Measurements from ENCODE around the gene C1orf159.

C1orf159 gene

DNA sequence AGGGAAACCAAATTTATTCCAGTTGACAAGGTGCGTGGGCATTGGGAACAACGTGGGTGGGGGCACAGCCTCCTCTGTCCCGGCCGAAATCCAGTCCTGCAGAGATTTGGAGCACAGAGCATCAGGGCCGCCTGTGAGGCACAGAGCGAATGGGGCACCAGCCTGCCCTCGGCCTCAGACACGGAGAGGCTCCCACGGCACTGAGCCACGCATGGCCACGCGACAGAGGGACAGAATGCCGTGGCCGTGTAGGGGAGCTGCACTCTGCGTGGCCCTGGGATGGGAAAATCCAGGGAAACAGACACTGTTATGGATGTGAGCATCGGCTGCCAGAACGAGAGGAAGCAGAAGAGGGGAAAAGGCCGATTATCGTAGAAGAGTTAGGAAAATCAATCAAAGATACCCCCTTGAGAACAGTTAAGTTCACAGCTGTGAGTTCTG lies 13.5 kb upstream of the C1orf159 start:
- Histone ChIP-seq H3K4me1 (ENCODE audit: low read length) (no peaks in the 10 kb centered on the region), H3K27me3 (ENCODE audit: low read depth, low read length) (no peaks in the 10 kb centered on the region)

GRCh38 chr1:1128454-1129139 lies 12.7 kb upstream of the C1orf159 start:
- no peak overlapping the region for H3K27ac ChIP-seq (ENCODE audit: low read length)
- no peaks in the 10 kb centered on the region for H3K79me2 ChIP-seq (ENCODE audit: low read length)
- H3K9me3 ChIP-seq (ENCODE audit: insufficient read depth, low read length), result no peaks in the 10 kb centered on the region
- H3K4me3 ChIP-seq (ENCODE audit: low read length), result no peak overlapping the region
- H3K36me3 ChIP-seq (replicated peaks; ENCODE audit: low read depth, low read length), result no peaks in the 10 kb centered on the region
- TF ChIP-seq, protein P1, sequence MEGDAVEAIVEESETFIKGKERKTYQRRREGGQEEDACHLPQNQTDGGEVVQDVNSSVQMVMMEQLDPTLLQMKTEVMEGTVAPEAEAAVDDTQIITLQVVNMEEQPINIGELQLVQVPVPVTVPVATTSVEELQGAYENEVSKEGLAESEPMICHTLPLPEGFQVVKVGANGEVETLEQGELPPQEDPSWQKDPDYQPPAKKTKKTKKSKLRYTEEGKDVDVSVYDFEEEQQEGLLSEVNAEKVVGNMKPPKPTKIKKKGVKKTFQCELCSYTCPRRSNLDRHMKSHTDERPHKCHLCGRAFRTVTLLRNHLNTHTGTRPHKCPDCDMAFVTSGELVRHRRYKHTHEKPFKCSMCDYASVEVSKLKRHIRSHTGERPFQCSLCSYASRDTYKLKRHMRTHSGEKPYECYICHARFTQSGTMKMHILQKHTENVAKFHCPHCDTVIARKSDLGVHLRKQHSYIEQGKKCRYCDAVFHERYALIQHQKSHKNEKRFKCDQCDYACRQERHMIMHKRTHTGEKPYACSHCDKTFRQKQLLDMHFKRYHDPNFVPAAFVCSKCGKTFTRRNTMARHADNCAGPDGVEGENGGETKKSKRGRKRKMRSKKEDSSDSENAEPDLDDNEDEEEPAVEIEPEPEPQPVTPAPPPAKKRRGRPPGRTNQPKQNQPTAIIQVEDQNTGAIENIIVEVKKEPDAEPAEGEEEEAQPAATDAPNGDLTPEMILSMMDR (IDR thresholded peaks at IDR 0.05; ENCODE audit: low read depth, low read length), result no peak
- TF ChIP-seq EZH2phosphoT487 (IDR thresholded peaks at IDR 0.05; ENCODE audit: low read depth), result no peak
- H3K27me3 ChIP-seq (ENCODE audit: low read depth, low read length), result no peaks in the 10 kb centered on the region
- H2AFZ ChIP-seq (ENCODE audit: low read depth, low read length), result no peak overlapping the region
- no peak overlapping the region for H3K9ac ChIP-seq (ENCODE audit: low read length)
- no peak overlapping the region for H3K4me2 ChIP-seq (ENCODE audit: low read length)
- H3K4me1 ChIP-seq (ENCODE audit: low read length), result no peaks in the 10 kb centered on the region
- no peaks in the 10 kb centered on the region for H4K20me1 ChIP-seq (ENCODE audit: insufficient read depth, low read length)

More for the DNA sequence above, 13.5 kb upstream of the C1orf159 start:
- no peak overlapping the region for H3K4me2 ChIP-seq (ENCODE audit: low read length)
- H3K36me3 ChIP-seq (replicated peaks; ENCODE audit: low read depth, low read length), result no peaks in the 10 kb centered on the region
- H4K20me1 ChIP-seq (ENCODE audit: insufficient read depth, low read length), result no peaks in the 10 kb centered on the region
- H3K4me3 ChIP-seq (ENCODE audit: low read length), result no peak overlapping the region
- H3K9me3 ChIP-seq (ENCODE audit: insufficient read depth, low read length), result no peaks in the 10 kb centered on the region
- H3K79me2 ChIP-seq (ENCODE audit: low read length), result no peaks in the 10 kb centered on the region
- no peak for TF ChIP-seq EZH2phosphoT487 (IDR thresholded peaks at IDR 0.05; ENCODE audit: low read depth)
- TF ChIP-seq, protein P1 (IDR thresholded peaks at IDR 0.05; ENCODE audit: low read depth, low read length), result no peak
- no peak overlapping the region for H3K27ac ChIP-seq (ENCODE audit: low read length)
- H3K9ac ChIP-seq (ENCODE audit: low read length), result no peak overlapping the region
- no peak overlapping the region for H2AFZ ChIP-seq (ENCODE audit: low read depth, low read length)

- Histone ChIP-seq H4K20me1 (ENCODE audit: insufficient read depth, low read length) (no peaks in the 10 kb centered on the region), H3K9ac (ENCODE audit: low read length) (no peak overlapping the region), H3K4me3 (ENCODE audit: low read length) (no peak overlapping the region), H3K4me1 (ENCODE audit: low read length) (no peaks in the 10 kb centered on the region), H3K27ac (ENCODE audit: low read length) (no peak overlapping the region), H3K9me3 (ENCODE audit: insufficient read depth, low read length) (no peaks in the 10 kb centered on the region), H2AFZ (ENCODE audit: low read depth, low read length) (no peak overlapping the region), H3K79me2 (ENCODE audit: low read length) (no peaks in the 10 kb centered on the region), H3K27me3 (ENCODE audit: low read depth, low read length) (no peaks in the 10 kb centered on the region), H3K36me3 (replicated peaks; ENCODE audit: low read depth, low read length) (no peaks in the 10 kb centered on the region), H3K4me2 (ENCODE audit: low read length) (no peak overlapping the region)
- TF ChIP-seq, protein P1 (IDR thresholded peaks at IDR 0.05; ENCODE audit: low read depth, low read length), result no peak
- no peak for TF ChIP-seq EZH2phosphoT487 (IDR thresholded peaks at IDR 0.05; ENCODE audit: low read depth)
Observed at GRCh38 chr1:1127551-1128451, 11.9 kb upstream of the C1orf159 start.

- Histone ChIP-seq H3K4me1 (ENCODE audit: low read length) (peaks cover 5% of the 10 kb centered on the region; the same call in 1 of the 2 replicates), H3K27me3 (ENCODE audit: low read depth, low read length) (no peaks in the 10 kb centered on the region), H3K9ac (ENCODE audit: low read length) (no peak overlapping the region), H3K27ac (ENCODE audit: low read length) (no peak overlapping the region), H2AFZ (ENCODE audit: low read depth, low read length) (no peak overlapping the region), H3K79me2 (ENCODE audit: low read length) (no peaks in the 10 kb centered on the region), H4K20me1 (ENCODE audit: insufficient read depth, low read length) (no peaks in the 10 kb centered on the region), H3K36me3 (replicated peaks; ENCODE audit: low read depth, low read length) (no peaks in the 10 kb centered on the region), H3K4me2 (ENCODE audit: low read length) (no peak overlapping the region), H3K9me3 (ENCODE audit: insufficient read depth, low read length) (no peaks in the 10 kb centered on the region), H3K4me3 (ENCODE audit: low read length) (no peak overlapping the region)
- TF ChIP-seq EZH2phosphoT487 (IDR thresholded peaks at IDR 0.05; ENCODE audit: low read depth), result no peak
- TF ChIP-seq, protein P1 (IDR thresholded peaks at IDR 0.05; ENCODE audit: low read depth, low read length), result no peak
Observed at GRCh38 chr1:1125945-1126344, 10.1 kb upstream of the C1orf159 start.
